HepG2 (cell line): ENCODE measurements around the gene LGALS1. TPM values are rescaled to one million over a fixed set of nuclear protein-coding genes. Genes with fewer than 3 reads are reported as not detected.
A peak's percentile ranks its signal among the peaks of the same experiment; 100 is the strongest.

ENCODE experiments used
- DBP ChIP-seq: sonication (generic); formaldehyde crosslinking; IDR thresholded peaks from 2 replicates; pipeline ENCODE4 v1.4.0; 2020; ENCODE audit warnings: missing genetic modification reagents; ENCODE audit errors: not compliant biosample characterization
- FOXP1 ChIP-seq, 2 experiments: fragments of 450-650 bp in 1 of 2; IDR thresholded peaks; 2 replicates each; pipeline ENCODE4 v1.6.1; 2017 to 2018; ENCODE audit warnings: antibody characterized with exemption in 1 of 2
- IKZF5 ChIP-seq: IDR thresholded peaks from 2 replicates; pipeline ENCODE4 v1.6.1; 2018; ENCODE audit warnings: missing genetic modification reagents, mild to moderate bottlenecking, missing compliant biosample characterization
- MXD1 ChIP-seq: sonication (generic); formaldehyde crosslinking; IDR thresholded peaks from 2 replicates; pipeline ENCODE4 v1.4.0; 2020; ENCODE audit warnings: mild to moderate bottlenecking, missing genetic modification reagents
- REPIN1 ChIP-seq: sonication (generic); formaldehyde crosslinking; IDR thresholded peaks from 2 replicates; pipeline ENCODE4 v1.8.0; 2022; ENCODE audit warnings: missing genetic modification reagents, low read depth, mild to moderate bottlenecking, borderline replicate concordance
- RFX5 ChIP-seq: IDR thresholded peaks from 2 replicates; pipeline ENCODE4 v1.6.1; 2011; ENCODE audit warnings: low read depth, low read length, improper control_type of control experiment
- U2AF1 ChIP-seq: fragments of 200-400 bp; formaldehyde crosslinking; optimal IDR thresholded peaks from 2 replicates; pipeline ENCODE3; 2017; ENCODE audit warnings: mild to moderate bottlenecking, low read depth, low read length
- U2AF2 ChIP-seq: fragments of 200-400 bp; formaldehyde crosslinking; IDR thresholded peaks from 2 replicates; pipeline ENCODE4 v1.6.1; 2017; ENCODE audit warnings: low read depth, mild to moderate bottlenecking, low read length
- XBP1 ChIP-seq: sonication (generic); formaldehyde crosslinking; IDR thresholded peaks from 2 replicates; pipeline ENCODE4 v1.5.0; 2020; ENCODE audit warnings: missing genetic modification reagents
- ZFP41 ChIP-seq: sonication (generic); formaldehyde crosslinking; IDR thresholded peaks from 2 replicates; pipeline ENCODE4 v1.4.0; 2020; ENCODE audit warnings: mild to moderate bottlenecking, missing genetic modification reagents, borderline replicate concordance
- ZFP82 ChIP-seq: sonication (generic); formaldehyde crosslinking; IDR thresholded peaks from 2 replicates; pipeline ENCODE4 v1.5.1; 2020; ENCODE audit warnings: mild to moderate bottlenecking, missing genetic modification reagents, borderline replicate concordance
- ZNF275 ChIP-seq: sonication (generic); formaldehyde crosslinking; IDR thresholded peaks from 2 replicates; pipeline ENCODE4 v1.8.0; 2022; ENCODE audit warnings: missing genetic modification reagents, mild to moderate bottlenecking, inconsistent platforms, borderline replicate concordance
- ZNF281 ChIP-seq: sonication (generic); formaldehyde crosslinking; IDR thresholded peaks from 2 replicates; pipeline ENCODE4 v1.4.0; 2020; ENCODE audit warnings: missing genetic modification reagents, borderline replicate concordance
- ZNF3 ChIP-seq: IDR thresholded peaks from 2 replicates; pipeline ENCODE4 v1.7.0; 2017; ENCODE audit warnings: inconsistent platforms
- ZNF430 ChIP-seq: sonication (generic); formaldehyde crosslinking; IDR thresholded peaks from 2 replicates; pipeline ENCODE4 v1.9.0; 2021; ENCODE audit warnings: mild to moderate bottlenecking, missing genetic modification reagents
- ZNF530 ChIP-seq: sonication (generic); formaldehyde crosslinking; IDR thresholded peaks from 2 replicates; pipeline ENCODE4 v1.5.0; 2020; ENCODE audit warnings: low read depth, mild to moderate bottlenecking, missing genetic modification reagents
- ZNF75D ChIP-seq: sonication (generic); formaldehyde crosslinking; IDR thresholded peaks from 2 replicates; pipeline ENCODE4 v1.8.1; 2023; ENCODE audit warnings: missing genetic modification reagents, mild to moderate bottlenecking, borderline replicate concordance
- ZNF800 ChIP-seq: sonication (generic); formaldehyde crosslinking; IDR thresholded peaks from 2 replicates; pipeline ENCODE4 v1.4.0; 2020; ENCODE audit warnings: missing genetic modification reagents
- ZSCAN25 ChIP-seq: sonication (generic); formaldehyde crosslinking; IDR thresholded peaks from 2 replicates; pipeline ENCODE4 v1.8.0; 2022; ENCODE audit warnings: mild to moderate bottlenecking, missing genetic modification reagents
- ZSCAN29 ChIP-seq: sonication (generic); formaldehyde crosslinking; conservative IDR thresholded peaks from 2 replicates; pipeline ENCODE4 v1.4.0; 2020; ENCODE audit warnings: mild to moderate bottlenecking, missing genetic modification reagents
- polyA plus RNA-seq, 8 experiments: library from polyadenylated mRNA; depleted of rRNA in 3 of 8; stranded (reverse) in 7 of 8; unstranded in 1 of 8; fragments of >200 nt; fragmentation: Illumina TruSeq in 4 of 8; extraction: Trizol in 4 of 8; gene quantifications; 2 replicates each; pipeline versions ENCODE4 v1.2.1 to v1.2.3, GENCODE V29; 2011 to 2016; ENCODE audit warnings: low read depth in 4 of 8, missing spikeins in 1 of 8, mixed read lengths in 1 of 8; ENCODE audit not compliant: insufficient read depth in 1 of 8
- total RNA-seq, 5 experiments: library from RNA; depleted of rRNA; stranded (reverse); fragments of >200 nt; fragmentation: Illumina TruSeq; extraction: Trizol; gene quantifications; 2 replicates each; pipeline ENCODE4 v1.2.3, GENCODE V29; 2016; ENCODE audit warnings: low read depth in 1 of 5

The LGALS1 gene
- total and polyA plus RNA-seq, 2 of the 13 experiments (the other 11 are each of a cell fraction or from before 2014, with no cell fraction given): 103 to 858 TPM

- TF ChIP-seq ZNF75D (CRISPR knock-in tag) (no peak), ZSCAN25 (CRISPR knock-in tag) (0 out of 2 replicates have a peak, but pooled peaks have one; percentile 32), ZNF800 (CRISPR knock-in tag) (no peak), U2AF2 (no peak), MXD1 (CRISPR knock-in tag) (peak; percentile 57; the same call in 1 of the 2 replicates), RFX5 (no peak), XBP1 (CRISPR knock-in tag) (no peak), FOXP1 (IDR thresholded peaks at IDR 0.05) (no peak), FOXP1 (CRISPR knock-in tag; IDR thresholded peaks at IDR 0.05) (no peak), ZNF530 (CRISPR knock-in tag) (no peak), DBP (CRISPR knock-in tag) (no peak), ZNF281 (peak; percentile 27), ZFP82 (no peak), IKZF5 (CRISPR knock-in tag) (0 out of 2 replicates have a peak, but pooled peaks have one; percentile 40), REPIN1 (CRISPR knock-in tag) (peak; percentile 66; the same call in 1 of the 2 replicates), ZFP41 (CRISPR knock-in tag) (no peak), ZNF275 (no peak), ZNF3 (no peak; the same call in 1 of the 2 replicates), ZSCAN29 (CRISPR knock-in tag) (peak; percentile 78; the same call in 1 of the 2 replicates), U2AF1 (peak; percentile 33), ZNF430 (no peak)
These were observed 41.6 kb upstream of the LGALS1 start (continued) for GRCh38 chr22:37633625-37634416.
